IMR-90 (cell line): ENCODE data around the gene DSCAML1. TPM values are rescaled to one million over a fixed set of nuclear protein-coding genes. Genes with fewer than 3 reads are reported as not detected.

Experiments used
- ATAC-seq: fragments of 200-7000 bp; cut with Tn5 transposase; 2 replicates; pipeline ENCODE4 v1.9.1; 2020; ENCODE audit warnings: low read depth, mild to moderate bottlenecking, moderate library complexity
- BruUV-seq: library from RNA; stranded (reverse); fragments of 400-500 nt; replicated peaks from 2 replicates; lab custom pipeline; 2021; lab: Mats Ljungman, UMichigan
- CTCF ChIA-PET: fragments of 300-600 bp; formaldehyde crosslinking; extraction: SDS; loops from one replicate; lab custom pipeline; 2021; ENCODE audit warnings: antibody characterized with exemption; lab: Yijun Ruan, JAX
- POLR2A ChIA-PET: fragments of 300-600 bp; sonication (Branson Sonifier 250); formaldehyde crosslinking; loops from one replicate; lab custom pipeline; 2022; ENCODE audit warnings: antibody characterized with exemption; ENCODE audit not compliant: unreplicated experiment; lab: Charles Lee
- DNase-seq: peaks from one replicate; pipeline ENCODE4 v3.0.0; 2013
- H2AFZ ChIP-seq: replicated peaks from 2 replicates; pipeline ENCODE3; 2013; ENCODE audit warnings: low read length, mild to moderate bottlenecking; ENCODE audit not compliant: poor library complexity
- H2AK5ac ChIP-seq: 2 replicates; pipeline ENCODE4 v1.6.1; 2013; ENCODE audit warnings: low read depth, low read length, inconsistent platforms
- H2AK9ac ChIP-seq: replicated peaks from 2 replicates; pipeline ENCODE3; 2013; ENCODE audit warnings: mild to moderate bottlenecking, low read depth, low read length, moderate library complexity; ENCODE audit not compliant: poor library complexity
- H2BK120ac ChIP-seq: 2 replicates; pipeline ENCODE4 v1.6.1; 2013; ENCODE audit warnings: low read depth, low read length, inconsistent platforms
- H2BK15ac ChIP-seq: 3 replicates; pipeline ENCODE4 v1.6.1; 2013; ENCODE audit warnings: low read depth, low read length, inconsistent platforms
- H2BK20ac ChIP-seq: 2 replicates; pipeline ENCODE4 v1.6.1; 2013; ENCODE audit warnings: low read depth, mild to moderate bottlenecking, inconsistent platforms, low read length, moderate library complexity
- H2BK5ac ChIP-seq: 2 replicates; pipeline ENCODE4 v1.6.1; 2013; ENCODE audit warnings: mild to moderate bottlenecking, low read depth, low read length, inconsistent platforms; ENCODE audit not compliant: poor library complexity, severe bottlenecking
- H3K14ac ChIP-seq: replicated peaks from 2 replicates; pipeline ENCODE4 v1.6.1; 2013; ENCODE audit warnings: low read depth, low read length, inconsistent platforms
- H3K18ac ChIP-seq: 2 replicates; pipeline ENCODE4 v1.6.1; 2013; ENCODE audit warnings: low read depth, low read length, control low read depth
- H3K23ac ChIP-seq: 2 replicates; pipeline ENCODE4 v1.6.1; 2013; ENCODE audit warnings: low read depth, low read length, inconsistent platforms
- H3K27ac ChIP-seq: 2 replicates; pipeline ENCODE4 v1.5.1; 2013; ENCODE audit warnings: mild to moderate bottlenecking, control low read depth, low read length; ENCODE audit not compliant: insufficient read depth
- H3K27me3 ChIP-seq: 2 replicates; pipeline ENCODE4 v1.6.1; 2013; ENCODE audit warnings: low read length; ENCODE audit not compliant: control insufficient read depth, insufficient read depth
- H3K36me3 ChIP-seq: 2 replicates; pipeline ENCODE4 v1.6.1; 2013; ENCODE audit warnings: low read length, mixed read lengths; ENCODE audit not compliant: control insufficient read depth, insufficient read depth
- H3K4ac ChIP-seq: 2 replicates; pipeline ENCODE4 v1.6.1; 2013; ENCODE audit warnings: low read depth, low read length, inconsistent platforms
- H3K4me1 ChIP-seq: 2 replicates; pipeline ENCODE4 v1.6.1; 2013; ENCODE audit warnings: low read length, mixed read lengths; ENCODE audit not compliant: control insufficient read depth, insufficient read depth
- H3K4me2 ChIP-seq: 2 replicates; pipeline ENCODE4 v1.6.1; 2013; ENCODE audit warnings: low read depth, mild to moderate bottlenecking, control low read depth, low read length, moderate library complexity
- H3K4me3 ChIP-seq: 2 replicates; pipeline ENCODE4 v1.5.1; 2013; ENCODE audit warnings: low read depth, mild to moderate bottlenecking, control low read depth, low read length, moderate library complexity; ENCODE audit not compliant: insufficient read depth
- H3K56ac ChIP-seq: 2 replicates; pipeline ENCODE4 v1.6.1; 2013; ENCODE audit warnings: low read length, inconsistent platforms; ENCODE audit not compliant: insufficient read depth; ENCODE audit errors: extremely low read depth
- H3K79me1 ChIP-seq, 2 experiments: 2 replicates each; pipeline ENCODE4 v1.6.1; 2013; ENCODE audit warnings: low read length in 2 of 2, inconsistent platforms in 1 of 2, low read depth in 1 of 2
- H3K9ac ChIP-seq: 2 replicates; pipeline ENCODE4 v1.6.1; 2013; ENCODE audit warnings: low read depth, low read length, control low read depth
- H3K9me1 ChIP-seq: 2 replicates; pipeline ENCODE4 v1.6.1; 2013; ENCODE audit warnings: low read length, inconsistent platforms; ENCODE audit not compliant: insufficient read depth
- H3K9me3 ChIP-seq: 2 replicates; pipeline ENCODE4 v1.6.1; 2013; ENCODE audit warnings: low read length; ENCODE audit not compliant: control insufficient read depth, insufficient read depth
- H4K20me1 ChIP-seq: 2 replicates; pipeline ENCODE4 v1.6.1; 2013; ENCODE audit warnings: low read length, inconsistent platforms; ENCODE audit not compliant: insufficient read depth
- H4K5ac ChIP-seq: 2 replicates; pipeline ENCODE4 v1.6.1; 2013; ENCODE audit warnings: mild to moderate bottlenecking, low read depth, low read length, control low read depth
- H4K8ac ChIP-seq, 2 experiments: 2 replicates each; pipeline ENCODE4 v1.6.1; 2013; ENCODE audit warnings: low read depth in 2 of 2, low read length in 2 of 2, control low read depth in 1 of 2, inconsistent platforms in 1 of 2
- H4K91ac ChIP-seq: 2 replicates; pipeline ENCODE4 v1.6.1; 2013; ENCODE audit warnings: low read depth, low read length, inconsistent platforms; ENCODE audit not compliant: insufficient read depth
- CEBPB ChIP-seq: IDR thresholded peaks from 2 replicates; pipeline ENCODE4 v1.6.1; 2012; ENCODE audit warnings: low read depth, low read length, improper control_type of control experiment
- MXI1 ChIP-seq: IDR thresholded peaks from 2 replicates; pipeline ENCODE4 v1.6.1; 2012; ENCODE audit warnings: low read depth, mild to moderate bottlenecking, low read length, moderate library complexity, borderline replicate concordance
- WGBS, 2 experiments: methylation state at CpG; one replicate each; pipeline versions ENCODE4 v1.1.5 to v1.1.7; 2013; ENCODE audit warnings: missing lambda C conversion rate in 2 of 2; ENCODE audit not compliant: insufficient read length in 1 of 2; ENCODE audit errors: extremely low coverage in 2 of 2; 5-methylcytosine and 5-hydroxymethylcytosine counted together
- dilution Hi-C: fragments of 300-500 bp; cut with HindIII; formaldehyde crosslinking; loops from one replicate; pipeline ENCODE4 v1.14.3; 2018; ENCODE audit warnings: low sequenced_read_pairs; ENCODE audit not compliant: unreplicated experiment
- in situ Hi-C: fragments of 300-500 bp; cut with MboI; formaldehyde crosslinking; loops from 3 replicates; pipeline ENCODE4 v1.14.3; 2019; ENCODE audit warnings: low sequenced_read_pairs, inconsistent platforms, mixed read lengths
- intact Hi-C: fragments of 100-400 bp; cut with micrococcal nuclease; formaldehyde crosslinking; loops from 2 replicates; pipeline ENCODE4 v1.10.0; 2022
- polyA plus RNA-seq, 3 experiments: library from polyadenylated mRNA; depleted of rRNA; stranded (reverse); fragments of >200 nt; gene quantifications; 2 replicates each; pipeline ENCODE4 v1.2.3, GENCODE V29; 2012; ENCODE audit warnings: low replicate concordance in 1 of 3
- total RNA-seq: library from RNA; depleted of rRNA; stranded (reverse); fragments of >200 nt; gene quantifications from 2 replicates; pipeline ENCODE4 v1.2.3, GENCODE V29; 2012

Gene DSCAML1
- total and polyA plus RNA-seq, 2 of the 4 experiments (the other 2 are of a cell fraction): not detected

GRCh38 chr11:117638911-117639543, 158.0 kb downstream of the DSCAML1 start:
- 50% methylated on average over 1 of the region's 2 CpGs; no CpG with 5 or more reads in 1 of the 2 experiments for WGBS, 2 experiments
- no peak for DNase-seq

More at GRCh38 chr11:117638911-117639543, 158.0 kb downstream of the DSCAML1 start:
- Histone ChIP-seq H3K27me3 (peaks cover 9% of the 10 kb centered on the region), H4K91ac (no peak overlapping the region), H2BK20ac (no peak overlapping the region), H3K4ac (no peak overlapping the region), H3K9me1 (no peaks in the 10 kb centered on the region), H2AFZ (no peak overlapping the region), H4K5ac (no peak overlapping the region), H3K27ac (no peak overlapping the region), H2AK9ac (no peak overlapping the region), H4K8ac (no peak overlapping the region), H2BK5ac (no peak overlapping the region), H3K9ac (no peak overlapping the region), H3K14ac (no peak overlapping the region), H3K18ac (no peak overlapping the region), H3K56ac (no peak overlapping the region), H4K20me1 (no peaks in the 10 kb centered on the region), H3K4me1 (no peaks in the 10 kb centered on the region), H3K79me1 (no peaks in the 10 kb centered on the region), H2AK5ac (no peak overlapping the region), H2BK15ac (no peak overlapping the region), H2BK120ac (no peak overlapping the region), H3K9me3 (no peaks in the 10 kb centered on the region), H3K4me2 (no peak overlapping the region), H3K23ac (no peak overlapping the region), H3K36me3 (no peaks in the 10 kb centered on the region), H3K4me3 (no peak overlapping the region)
- ChIA-PET POLR2A (no interaction called here), CTCF (no interaction called here)
- dilution Hi-C loops (no loop called here), in situ Hi-C loops (no loop called here), intact Hi-C loops (no loop called here)
- TF ChIP-seq CEBPB (no peak), MXI1 (no peak)
- no TSS peak for BruUV-seq
- no peak for ATAC-seq
